GM18519 (cell line): ENCODE data around the gene SNRPD2.
"Not testable (repeated sequence)": the region's sequence is repeated elsewhere in the genome, so short reads cannot be mapped to it uniquely, and the experiment has no call there.

Experiments
- ATAC-seq: cut with Tn5 transposase; IDR thresholded peaks from one replicate; pipeline ENCODE4 v1.9.1; 2021; ENCODE audit warnings: mild to moderate bottlenecking, moderate library complexity; ENCODE audit not compliant: unreplicated experiment, low FRiP score

The SNRPD2 gene

DNA sequence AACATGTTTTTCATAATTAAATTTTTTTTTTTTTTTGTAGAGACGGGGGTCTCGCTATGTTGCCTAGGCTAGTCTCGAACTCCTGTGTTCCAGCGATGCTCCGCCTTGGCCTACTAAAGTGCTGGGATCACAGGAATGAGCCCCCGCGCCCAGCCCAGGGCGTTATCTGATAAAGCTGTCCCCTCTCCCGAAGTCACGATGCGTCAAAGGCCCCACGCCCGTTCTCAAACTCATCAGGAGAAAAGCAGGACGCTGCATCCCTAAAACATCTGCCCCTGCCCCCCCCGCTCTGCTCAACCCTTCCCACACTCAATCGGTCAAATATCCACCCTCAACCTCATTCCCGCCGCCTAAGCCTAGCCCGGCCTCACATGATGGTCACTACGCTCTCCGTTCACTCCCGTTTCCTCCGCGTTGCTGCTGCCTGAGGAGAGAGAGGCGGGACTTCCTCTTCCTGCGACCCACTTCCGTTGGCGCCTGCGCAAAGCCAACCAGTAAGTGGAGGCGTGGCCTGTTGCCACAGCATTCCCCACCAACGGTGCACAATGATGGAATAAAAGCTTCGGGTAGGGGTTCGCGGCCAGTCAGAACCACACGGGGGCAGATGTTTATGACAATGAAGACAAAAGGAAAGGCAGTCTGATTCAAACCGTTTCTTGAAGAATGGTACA is at the start of gene SNRPD2:
SNRPD2 (minus strand) TSS at position 438 of the 671 bp plus-strand sequence; CDS start at position 373, 65 bp downstream.
- peak; percentile 37 for ATAC-seq

DNA sequence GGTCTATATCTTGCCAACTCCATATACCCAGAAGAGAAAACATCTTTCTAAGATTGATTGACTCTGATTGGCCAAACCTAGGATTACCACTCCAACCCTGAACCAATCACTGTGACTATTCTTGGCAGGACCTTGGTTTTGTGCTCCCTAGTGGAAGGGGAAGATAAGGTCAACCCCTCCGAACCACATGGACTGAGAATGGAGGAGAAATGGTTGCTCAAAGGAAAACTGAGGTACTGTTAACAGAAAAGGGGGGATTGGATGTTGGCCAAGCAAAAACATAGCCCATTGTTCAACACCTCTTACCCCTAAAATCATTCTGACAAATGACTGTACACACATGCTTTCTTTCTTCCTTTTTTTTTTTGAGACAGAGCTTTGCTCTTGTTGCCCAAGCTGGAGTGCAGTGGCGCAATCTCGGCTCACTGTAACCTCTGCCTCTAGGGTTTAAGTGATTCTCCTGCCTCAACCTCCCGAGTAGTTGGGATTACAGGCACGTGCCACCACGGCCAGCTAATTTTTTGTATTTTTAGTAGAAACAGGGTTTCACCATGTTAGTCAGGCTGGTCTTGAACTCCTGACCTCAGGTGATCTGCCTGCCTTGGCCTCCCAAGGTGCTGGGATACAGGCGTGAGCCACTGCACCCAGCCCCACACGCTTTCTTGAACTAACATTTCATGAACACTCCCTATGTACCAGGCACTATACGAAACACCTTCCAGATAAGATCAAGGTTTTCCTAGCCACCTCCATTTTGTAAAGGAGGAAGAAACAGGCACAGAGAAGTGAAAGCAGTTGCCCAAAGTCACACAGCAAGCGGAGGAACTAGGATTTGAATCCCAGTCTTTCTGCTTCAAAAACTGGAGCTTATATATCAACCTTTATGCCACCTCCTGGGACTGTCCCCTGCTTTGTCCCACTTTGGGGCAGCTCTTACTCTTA is 48.0 kb upstream of the SNRPD2 start:
- ATAC-seq, result no peak

DNA sequence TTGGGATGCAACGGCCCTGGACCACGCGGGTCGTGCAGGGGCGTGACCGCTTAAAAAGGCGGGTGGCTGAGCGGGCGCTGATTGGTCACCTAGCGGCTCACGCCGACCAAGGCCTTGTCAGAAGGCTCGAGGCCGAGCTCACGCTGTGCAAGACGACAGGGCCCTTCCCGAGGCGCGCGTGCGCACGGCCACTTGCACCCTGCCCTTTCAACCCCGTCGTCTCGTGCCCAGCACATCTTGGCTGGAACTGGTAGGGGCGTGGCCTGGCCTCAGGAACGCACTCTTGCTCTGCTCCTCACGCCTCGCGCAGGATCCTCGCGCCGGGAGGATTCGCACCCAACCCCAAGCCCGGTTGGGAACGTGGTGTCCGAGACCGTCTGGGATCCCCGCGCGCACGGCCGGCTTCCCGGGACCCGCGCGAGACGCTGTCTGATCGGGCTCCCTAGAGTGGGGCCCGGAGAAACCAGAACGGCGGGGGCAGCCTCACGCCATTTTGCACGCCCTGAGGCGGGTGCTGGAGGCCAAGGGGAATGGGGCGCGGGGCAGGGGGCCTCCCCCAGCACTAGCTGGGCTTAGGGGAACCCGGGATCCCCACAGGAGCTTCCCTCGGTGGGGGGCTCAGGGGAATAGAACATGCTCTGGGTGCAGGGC is 41.5 kb upstream of the SNRPD2 start, which contains the start of gene MEIOSIN:
MEIOSIN (plus strand) TSS at position 280 of the 651 bp plus-strand sequence. CDS start 1,938 bp downstream, outside the sequence.
- ATAC-seq, result no peak

DNA sequence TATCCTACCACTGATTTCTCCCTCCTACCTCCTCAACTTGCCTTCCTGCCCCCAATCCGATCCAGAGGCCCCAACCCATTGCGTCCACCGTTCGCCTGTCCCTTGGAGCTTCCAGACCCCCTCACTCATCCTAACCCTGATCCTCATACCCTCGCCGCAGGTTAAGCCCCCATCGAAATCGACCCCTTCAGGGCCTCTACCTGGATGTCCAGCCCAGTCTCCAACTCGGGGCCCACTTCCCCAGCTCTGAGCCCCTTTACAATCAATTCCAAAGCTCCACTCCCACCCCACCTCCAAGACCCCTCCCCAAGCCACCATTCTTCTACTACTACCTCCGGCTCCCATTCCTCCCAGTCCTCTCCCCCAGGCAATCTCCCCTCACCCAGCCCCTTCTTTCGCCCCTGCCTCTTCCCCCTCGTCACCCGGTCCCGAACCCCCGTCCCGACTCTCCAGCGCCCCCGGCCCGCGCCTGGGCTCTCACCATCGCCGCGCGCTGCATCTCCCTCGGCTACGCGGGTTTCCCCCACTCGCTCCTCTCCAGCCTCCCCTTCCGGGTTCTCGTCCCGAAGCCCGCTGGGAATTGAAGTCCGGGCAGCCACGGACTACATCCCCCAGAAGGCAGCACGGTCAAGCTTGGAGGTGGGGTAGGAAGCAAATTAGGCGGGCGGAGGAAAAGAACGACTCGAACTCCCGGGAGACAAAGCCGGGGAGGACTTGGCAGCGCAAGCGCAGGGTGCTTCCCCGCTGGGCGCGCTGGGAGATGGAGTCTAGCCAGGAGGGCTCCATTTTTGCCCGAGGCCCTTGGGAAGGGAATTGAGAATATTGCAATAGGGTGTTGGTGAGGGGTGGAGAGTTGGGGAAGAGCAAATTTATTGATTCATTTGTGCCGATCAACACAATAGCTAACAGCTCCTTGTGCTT is 38.9 kb upstream of the SNRPD2 start, which contains the start of gene FBXO46:
FBXO46 (minus strand) TSS at position 529 of the 921 bp plus-strand sequence. CDS start 17,401 bp downstream, outside the sequence.
- ATAC-seq, result peak; percentile 72

DNA sequence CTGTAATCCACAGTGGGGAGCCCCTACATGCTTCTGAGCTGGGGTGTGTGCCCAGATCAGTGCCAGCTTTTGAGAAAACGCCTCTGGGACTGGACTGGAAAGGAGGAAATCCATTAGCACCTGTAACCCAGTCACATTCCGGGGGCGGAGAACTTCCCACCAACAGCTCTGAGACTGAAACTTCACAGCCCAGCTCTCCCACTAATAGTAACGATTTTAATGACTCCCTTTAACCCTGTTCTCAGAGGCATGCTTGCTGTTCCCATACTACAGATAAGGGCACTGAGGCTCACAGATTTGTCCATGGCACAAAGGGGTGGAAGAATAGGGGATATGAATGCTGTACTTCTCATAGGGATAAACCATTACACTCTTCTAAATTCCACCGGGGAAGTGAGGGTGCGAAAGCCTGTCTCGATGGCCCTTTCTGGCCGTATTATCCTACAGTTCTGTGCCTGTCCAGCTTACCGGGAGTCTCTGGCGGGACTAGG is 38.1 kb upstream of the SNRPD2 start:
- ATAC-seq, result no peak

DNA sequence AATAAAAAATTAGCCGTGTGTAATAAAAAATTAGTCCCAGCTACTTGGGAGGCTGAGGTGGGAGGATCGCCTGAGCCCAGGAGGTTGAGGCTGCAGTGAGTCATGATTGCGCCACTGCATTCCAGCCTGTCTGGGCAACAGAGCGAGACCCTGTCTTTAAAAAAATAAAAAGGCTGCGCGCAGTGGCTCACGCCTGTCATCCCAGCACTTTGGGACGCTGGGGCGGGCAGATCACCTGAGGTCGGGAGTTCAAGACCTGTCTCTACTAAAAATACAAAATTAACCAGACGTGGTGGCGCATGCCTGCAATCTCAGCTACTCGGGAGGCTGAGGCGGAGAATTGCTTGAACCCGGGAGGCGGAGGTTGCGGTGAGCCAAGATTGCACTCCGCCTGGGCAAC is 36.9 kb upstream of the SNRPD2 start:
- ATAC-seq, result not testable (repeated sequence)

DNA sequence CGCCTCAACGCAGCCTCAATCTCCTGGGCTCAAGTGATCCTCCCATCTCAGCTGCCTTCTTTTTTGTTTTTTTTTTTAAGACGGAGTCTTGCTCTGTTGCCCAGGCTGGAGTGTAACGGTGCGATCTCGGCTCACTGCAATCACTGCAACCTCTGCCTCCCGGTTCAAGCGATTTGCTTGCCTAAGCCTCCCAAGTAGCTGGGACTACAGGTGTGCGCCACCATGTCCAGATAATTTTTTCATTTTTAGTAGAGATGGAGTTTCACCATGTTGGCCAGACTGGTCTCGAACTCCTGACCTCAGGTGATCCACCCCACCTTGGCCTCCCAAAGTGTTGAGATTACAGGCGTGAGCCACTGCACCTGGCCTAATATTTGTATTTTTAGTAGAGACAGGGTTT is 28.3 kb upstream of the SNRPD2 start:
- not testable (repeated sequence) for ATAC-seq

DNA sequence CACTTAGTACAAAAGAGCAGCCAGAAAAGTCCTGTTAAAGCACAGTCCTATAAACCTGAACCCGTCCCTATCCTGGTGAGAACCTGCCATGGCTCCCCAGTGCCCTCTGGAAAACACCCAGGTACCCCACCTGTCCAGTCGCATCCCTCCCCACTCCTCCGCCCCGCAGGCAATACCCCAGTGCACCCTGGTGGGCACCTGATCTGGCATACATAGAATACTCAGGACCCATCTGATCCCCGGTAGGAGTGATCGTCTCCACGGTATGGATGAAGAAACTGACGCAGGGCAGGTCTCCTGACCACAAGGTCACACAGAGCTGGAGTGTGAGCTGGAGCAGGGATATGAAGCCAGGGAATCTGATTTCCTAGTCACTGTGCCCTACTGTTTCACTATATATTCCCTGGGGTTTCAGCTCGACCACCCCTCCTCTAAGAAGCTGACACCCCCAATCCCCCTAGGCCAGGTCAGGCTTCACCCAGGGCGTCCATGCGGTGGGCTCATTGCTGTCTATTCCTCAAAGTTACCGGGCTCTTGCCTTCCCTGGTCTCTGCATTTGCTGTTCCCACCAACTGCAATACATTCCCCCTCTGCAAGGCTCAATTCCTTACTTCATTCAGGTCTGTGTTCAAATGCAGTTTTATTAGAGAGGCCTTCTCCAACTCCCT is 26.4 kb upstream of the SNRPD2 start:
- ATAC-seq, result no peak

DNA sequence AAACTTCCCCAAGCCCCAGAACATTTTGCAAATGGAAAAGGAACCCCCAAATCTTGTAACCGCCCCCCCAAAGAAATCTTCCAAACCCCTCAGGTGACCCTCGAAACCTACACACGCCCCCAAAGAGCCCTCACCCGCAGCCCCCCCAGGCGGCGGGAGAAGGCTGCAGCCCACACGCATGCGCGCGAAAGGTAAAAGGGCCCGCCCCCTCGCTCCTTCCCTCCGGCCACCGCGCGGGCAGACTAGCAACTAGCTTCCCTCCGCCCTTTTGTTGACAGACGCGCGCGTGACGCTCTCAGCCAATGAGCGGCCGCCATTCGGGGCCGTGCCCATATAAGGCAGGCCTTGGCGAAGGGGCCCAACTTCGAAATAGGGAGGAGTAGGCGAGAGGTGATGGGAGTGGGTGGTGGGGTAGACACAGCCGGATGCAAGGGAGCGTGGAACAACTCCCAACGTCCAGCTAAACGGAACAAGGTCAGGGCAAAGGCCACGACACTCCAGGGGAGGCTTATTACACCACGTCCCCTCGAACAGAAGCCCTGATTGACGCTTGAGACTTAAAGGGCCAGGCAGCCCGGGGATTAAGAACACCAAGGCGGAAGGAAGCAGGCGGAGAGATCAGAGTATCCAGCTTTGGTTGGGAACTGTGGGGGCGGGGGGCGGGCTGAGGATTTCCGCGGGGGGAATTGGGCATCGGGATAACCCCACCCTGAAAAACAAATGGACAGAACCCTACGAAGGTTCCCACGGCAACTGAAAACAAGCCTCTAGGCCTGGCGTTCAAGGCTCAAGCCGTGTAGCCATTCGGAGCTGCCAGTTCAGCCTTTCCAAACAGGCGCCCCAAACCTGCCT is 25.6 kb upstream of the SNRPD2 start:
- peak; percentile 85 for ATAC-seq

DNA sequence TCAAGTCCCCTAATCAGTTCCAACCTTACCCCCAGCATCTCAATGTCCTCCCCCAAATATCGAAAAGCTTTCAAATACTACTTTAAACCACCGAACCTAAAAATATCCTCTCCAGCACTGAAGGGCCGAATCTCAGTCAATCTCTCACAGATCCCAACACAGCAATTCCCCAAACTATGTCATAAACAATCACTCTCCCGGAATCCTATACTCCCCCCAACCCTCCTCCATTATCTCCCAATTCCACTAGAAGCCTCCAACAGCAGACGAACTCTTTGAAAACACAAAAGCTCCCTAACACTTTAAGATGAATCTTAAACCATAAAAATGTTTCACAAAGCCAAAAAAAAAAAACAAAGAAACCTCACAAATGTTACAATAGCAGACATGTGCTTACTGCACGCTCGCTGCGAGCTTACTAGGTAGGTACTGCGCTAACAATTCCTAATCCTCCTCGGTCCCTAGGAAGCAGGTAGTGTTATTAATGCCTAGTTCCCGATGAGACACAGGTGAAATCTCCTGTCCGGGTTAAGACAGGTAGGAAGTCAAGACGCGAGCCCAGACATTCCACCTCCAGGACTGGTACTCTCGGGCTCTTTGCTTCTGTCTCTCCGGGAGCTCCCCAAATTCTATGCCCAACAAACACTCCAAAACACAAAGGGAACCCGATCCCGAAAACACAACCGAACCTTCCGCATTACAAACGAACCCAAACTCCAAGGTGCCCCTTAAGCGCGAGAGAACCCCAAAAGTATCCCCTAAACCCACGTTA is 24.8 kb upstream of the SNRPD2 start:
- ATAC-seq, result no peak

DNA sequence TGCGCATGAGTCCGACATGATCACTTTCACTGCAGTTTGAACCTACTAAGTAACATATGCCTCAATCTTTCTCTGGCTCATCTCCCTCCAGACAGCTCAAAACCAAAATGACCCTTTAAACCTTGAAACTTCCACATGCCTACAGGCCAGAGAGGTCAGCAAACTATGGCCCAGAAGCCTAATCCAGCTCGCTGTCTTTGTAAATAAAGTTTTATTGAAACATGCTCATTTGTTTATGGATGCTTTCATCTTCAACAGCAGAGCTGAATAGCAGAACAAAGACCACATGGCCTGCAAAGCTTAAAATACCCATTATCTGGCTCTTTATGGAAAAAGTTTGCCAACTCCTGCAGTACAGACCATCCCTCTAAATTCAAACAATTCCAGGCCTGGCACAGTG is 23.4 kb upstream of the SNRPD2 start:
- ATAC-seq, result no peak

DNA sequence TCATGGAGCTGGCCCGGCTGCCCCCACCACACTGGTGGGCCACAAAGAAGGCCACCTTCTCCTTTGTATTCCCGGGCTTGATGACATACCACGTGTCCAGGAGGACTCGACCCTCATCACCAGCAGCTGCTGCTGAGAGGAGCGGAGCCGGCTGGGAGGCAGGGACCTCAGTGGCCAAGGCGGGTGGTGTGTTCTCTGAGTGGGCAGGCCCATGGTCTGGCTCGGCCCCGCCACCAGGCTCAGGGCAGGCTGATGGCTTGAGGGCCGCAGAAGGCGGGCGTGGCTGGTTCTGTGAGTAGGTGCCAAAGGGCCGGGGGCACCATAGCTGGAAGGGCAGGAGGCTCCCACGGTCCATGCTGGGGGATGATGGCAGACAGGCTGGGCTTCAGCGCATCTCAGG is 21.4 kb upstream of the SNRPD2 start:
- no peak for ATAC-seq

DNA sequence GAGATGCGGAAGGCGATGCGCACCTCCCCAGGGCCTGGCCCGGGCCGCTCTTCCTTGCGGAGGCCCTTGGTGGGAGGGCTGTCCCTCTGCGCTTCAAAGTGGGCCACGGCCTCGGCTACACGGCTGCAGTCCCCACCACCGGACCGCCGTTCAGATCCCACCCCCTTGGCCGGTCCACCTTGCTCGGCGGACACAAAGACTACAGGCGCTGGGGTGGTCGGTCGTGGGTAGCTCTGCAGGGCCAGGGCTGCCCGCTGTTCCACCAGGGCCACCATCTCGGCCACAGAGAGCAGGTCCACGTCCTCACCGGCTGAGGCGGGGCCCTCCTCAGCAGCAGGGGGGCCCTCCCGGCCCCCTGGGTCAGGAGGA is 20.9 kb upstream of the SNRPD2 start:
- no peak for ATAC-seq

DNA sequence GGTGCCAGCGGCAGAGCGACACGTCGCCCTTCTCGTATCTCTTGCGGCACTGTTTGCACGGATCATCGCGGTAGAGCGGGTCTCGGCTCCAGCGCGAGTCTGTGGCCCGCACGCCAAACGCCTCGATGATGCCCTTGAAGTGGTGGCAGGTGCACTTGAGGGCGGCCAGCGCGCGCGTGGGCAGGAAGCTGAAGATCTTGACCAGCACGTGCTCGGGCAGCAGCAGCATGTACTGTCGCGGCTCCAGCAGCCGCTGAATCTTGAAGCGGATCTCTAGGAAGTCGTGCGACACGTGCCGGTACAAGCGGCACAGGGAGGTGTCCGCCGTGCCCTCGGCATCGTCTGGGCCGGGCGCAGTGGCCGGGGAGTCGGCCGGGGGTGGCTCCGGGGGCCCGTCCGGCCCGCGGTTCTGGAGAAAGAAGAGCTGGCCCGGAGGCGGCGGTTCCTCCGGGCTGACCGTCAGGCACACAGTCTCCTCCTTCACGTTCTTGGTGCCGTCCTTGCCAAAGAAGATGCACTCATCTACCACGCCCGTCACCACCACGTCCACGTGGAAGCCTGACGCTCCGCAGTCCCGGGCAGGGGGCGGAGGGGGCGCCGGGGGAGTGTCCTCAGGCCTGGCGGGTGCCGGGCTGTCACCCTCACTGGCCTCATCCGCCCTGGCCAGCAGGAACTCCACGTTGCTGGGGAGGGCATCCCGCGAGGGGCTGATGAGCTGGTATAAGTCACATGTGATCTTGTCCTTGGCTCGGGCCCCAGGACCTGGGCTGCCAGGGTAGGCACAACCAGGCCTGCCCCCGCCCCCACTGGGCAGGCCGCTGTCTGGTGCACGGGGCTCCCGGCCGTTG is 20.3 kb upstream of the SNRPD2 start:
- ATAC-seq, result no peak

DNA sequence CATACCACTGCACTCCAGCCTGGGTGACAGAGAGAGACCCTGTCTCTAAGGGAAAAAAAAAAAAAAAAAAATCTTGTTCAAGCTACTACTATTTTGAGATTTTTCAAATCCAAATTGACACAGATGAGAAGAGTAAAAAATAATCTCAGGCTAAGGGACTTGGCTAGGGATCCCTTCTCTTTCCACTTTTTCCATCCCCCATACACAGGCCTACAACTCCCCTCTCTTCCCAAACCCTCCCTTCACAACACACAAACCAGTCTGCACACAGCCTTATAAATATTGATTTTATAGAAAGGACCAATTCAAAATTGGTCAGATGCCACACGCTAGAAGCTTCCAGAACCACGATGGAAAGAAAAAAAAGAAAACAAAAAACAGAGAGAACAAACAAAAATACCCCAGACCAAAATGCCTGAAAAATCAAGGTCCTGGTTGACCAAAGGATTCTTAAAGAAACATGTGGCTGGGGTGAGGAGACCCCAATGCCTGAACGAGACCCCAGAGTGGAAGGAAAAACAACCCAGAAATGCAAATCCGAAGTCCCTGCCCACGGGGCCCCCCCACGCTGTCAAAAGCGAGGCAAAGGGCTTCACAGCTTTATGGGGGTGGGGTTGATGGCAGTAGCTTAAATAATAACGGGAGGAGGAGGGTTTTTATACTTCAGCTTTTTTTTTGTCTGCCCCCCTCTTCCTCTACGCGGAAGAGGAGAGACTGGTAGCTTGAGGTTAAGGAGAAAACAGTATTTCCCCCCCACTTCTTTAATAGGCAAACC is 18.8 kb upstream of the SNRPD2 start:
- ATAC-seq, result no peak
